Measurements from ENCODE around the gene AK5. TPM values are rescaled to one million over a fixed set of nuclear protein-coding genes. Genes with fewer than 3 reads are reported as not detected.

The AK5 gene
- total RNA-seq, 1 experiment from 2014 or later: 0.35 TPM

DNA sequence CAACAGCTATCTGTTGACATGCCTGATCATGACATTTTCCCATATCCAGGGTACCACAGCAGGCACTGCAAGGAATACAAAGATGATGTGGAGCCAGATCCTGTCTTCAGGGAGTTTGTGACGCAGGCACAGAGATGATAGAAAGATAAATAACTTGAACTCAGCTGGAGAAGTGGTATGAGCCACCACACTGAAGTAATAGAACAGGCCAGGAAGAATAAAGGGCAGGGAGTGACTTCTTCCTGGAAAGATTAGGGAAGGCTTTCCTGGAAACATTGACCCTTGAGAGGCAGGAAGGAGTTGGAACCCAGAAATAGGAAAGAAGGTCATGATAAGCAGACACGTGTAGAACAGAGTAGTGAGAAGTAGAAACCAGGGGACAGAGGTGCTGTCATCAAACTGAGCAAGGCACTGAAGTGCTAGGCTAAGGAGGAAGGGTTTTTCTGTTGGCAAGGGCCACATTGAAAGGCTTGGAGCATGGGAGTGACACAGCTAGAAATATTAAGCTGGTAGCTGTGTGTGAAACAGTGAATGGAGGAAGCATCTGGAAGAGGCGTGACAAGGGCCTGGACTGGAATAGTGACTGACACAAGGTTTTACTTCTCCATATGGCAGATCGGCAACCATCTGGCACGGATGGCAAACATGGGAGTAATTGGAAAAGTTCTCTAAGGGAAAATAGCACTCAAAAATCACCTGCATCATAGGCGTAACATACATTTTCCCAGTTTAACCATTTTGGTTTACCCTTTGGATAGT lies 68.4 kb downstream of the AK5 start:
- DNase-seq: no peak
- no peak overlapping the region for H3K4me3 ChIP-seq (ENCODE audit: insufficient read depth, low read depth, low read length)
- H3K36me3 ChIP-seq (replicated peaks; ENCODE audit: control insufficient read depth, insufficient read depth, low read length): no peaks in the 10 kb centered on the region
- H3K27me3 ChIP-seq (ENCODE audit: control insufficient read depth, insufficient read depth, low read length): no peaks in the 10 kb centered on the region

DNA sequence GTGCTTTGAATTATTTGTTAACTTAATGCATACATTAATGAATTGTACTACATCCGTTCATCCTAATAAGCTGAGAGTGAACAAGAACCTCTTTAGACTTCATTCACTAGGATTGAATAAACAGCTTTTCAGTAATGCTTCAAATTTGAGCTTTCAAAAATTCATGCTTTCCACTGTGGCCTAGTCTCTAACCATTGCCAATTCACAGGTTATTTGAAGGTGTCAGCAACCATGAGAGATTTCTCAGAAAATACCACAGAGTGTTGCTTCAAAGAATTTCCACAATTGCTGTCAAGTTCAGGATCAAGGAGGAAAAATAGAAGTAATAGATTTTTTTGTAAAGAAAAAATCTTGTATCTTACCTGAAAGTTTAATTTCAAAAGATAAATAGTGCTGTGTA lies 72.7 kb downstream of the AK5 start:
- Histone ChIP-seq H3K4me3 (ENCODE audit: insufficient read depth, low read depth, low read length) (no peak overlapping the region), H3K27me3 (ENCODE audit: control insufficient read depth, insufficient read depth, low read length) (no peaks in the 10 kb centered on the region), H3K36me3 (replicated peaks; ENCODE audit: control insufficient read depth, insufficient read depth, low read length) (no peaks in the 10 kb centered on the region)
- no peak for DNase-seq

DNA sequence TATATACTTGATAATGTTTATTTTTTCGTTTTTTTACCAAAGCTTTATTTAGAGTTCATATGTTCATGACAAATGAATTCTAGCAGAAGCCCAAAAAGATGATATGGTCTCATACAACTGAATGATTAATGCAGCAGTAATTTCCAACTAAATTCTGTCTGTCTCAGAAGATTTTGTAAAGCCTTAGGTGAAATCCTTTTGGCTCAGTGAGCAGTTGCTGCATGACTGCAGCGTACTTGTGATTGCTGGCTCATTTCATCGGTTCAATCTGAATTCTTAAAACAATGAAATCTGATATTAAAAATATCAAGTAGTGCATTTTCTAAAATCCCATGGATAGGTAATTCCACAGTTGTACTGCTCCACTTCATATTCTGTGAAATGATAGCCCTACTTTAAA lies 73.2 kb downstream of the AK5 start:
- H3K4me3 ChIP-seq (ENCODE audit: insufficient read depth, low read depth, low read length): no peak overlapping the region
- DNase-seq: no peak
- no peaks in the 10 kb centered on the region for H3K27me3 ChIP-seq (ENCODE audit: control insufficient read depth, insufficient read depth, low read length)
- H3K36me3 ChIP-seq (replicated peaks; ENCODE audit: control insufficient read depth, insufficient read depth, low read length): no peaks in the 10 kb centered on the region

DNA sequence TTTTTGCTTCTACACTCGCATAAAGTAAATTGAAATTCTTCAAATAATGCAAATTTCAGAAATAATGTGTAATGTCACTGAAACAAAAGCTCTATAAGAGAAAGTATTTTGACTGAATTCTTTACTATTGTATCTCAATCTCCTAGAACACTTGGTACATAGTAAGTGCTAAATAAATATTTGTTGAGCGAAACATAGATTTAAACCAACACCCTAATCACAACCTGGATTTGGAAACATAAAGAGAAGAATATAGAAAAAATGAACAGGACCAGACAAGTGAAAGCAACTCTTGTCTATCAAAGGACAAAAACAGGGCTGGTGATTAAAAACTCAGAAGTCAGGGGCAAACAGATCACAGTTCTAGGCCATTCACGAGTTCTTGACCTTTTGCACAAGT lies 74.3 kb downstream of the AK5 start:
- no peak overlapping the region for H3K4me3 ChIP-seq (ENCODE audit: insufficient read depth, low read depth, low read length)
- no peaks in the 10 kb centered on the region for H3K36me3 ChIP-seq (replicated peaks; ENCODE audit: control insufficient read depth, insufficient read depth, low read length)
- no peak for DNase-seq
- H3K27me3 ChIP-seq (ENCODE audit: control insufficient read depth, insufficient read depth, low read length): no peaks in the 10 kb centered on the region

DNA sequence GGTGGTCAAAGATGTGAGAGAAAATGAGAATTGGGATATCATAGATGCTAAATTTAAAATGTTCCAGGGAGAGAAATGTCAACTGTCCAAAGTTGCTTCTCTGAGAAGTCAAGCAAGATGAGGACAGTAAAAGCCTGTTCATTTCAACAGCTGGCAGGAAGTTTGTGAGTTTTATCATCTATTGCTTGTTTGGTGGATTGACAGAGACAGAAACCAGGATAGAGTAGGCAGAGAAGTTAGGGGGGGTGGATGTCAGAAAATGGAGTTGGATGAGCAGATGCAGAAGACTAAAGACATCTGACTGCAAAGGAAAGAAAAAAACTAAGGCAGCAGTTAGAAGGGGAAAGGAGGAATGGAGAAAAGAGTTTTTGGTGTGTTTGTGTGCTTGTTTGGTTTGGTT lies 78.4 kb downstream of the AK5 start:
- DNase-seq: no peak
- Histone ChIP-seq H3K27me3 (ENCODE audit: control insufficient read depth, insufficient read depth, low read length) (no peaks in the 10 kb centered on the region), H3K36me3 (replicated peaks; ENCODE audit: control insufficient read depth, insufficient read depth, low read length) (no peaks in the 10 kb centered on the region), H3K4me3 (ENCODE audit: insufficient read depth, low read depth, low read length) (no peak overlapping the region)

DNA sequence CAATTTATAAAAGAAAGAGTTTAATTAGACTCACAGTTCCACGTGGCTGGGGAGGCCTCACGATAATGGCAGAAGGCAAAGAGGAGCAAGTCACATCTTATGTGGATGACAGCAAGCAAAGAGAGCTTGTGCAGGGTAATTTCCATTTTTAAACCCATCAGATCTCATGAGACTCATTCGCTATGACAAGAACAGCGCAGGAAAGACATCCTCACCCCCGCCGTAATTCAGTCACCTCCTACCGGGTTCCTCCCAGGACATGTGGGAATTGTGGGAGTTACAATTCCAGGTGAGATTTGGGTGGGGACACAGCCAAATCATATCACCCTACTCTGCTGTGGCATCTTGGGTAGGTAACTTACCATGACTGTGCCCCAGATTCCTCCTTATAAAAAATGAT lies 79.8 kb downstream of the AK5 start:
- no peak overlapping the region for H3K4me3 ChIP-seq (ENCODE audit: insufficient read depth, low read depth, low read length)

DNA sequence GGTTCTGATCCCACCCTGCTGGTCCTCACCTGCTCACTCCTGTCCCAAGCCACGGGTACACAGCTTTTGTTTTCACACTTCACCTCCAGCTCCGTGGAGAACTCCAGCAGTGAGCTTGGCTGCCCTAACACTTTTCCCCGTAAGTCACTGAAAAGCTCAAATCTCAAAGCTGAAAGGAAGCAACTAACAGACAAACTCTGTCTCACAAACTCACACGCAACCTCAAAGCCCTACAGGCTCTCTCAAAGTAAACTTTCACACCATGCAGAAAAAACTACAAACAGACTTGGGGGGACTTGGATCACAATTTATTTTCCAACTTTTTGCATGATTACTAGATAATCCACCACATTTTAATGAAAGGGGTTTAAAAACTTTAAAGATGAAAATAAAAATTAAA lies 88.3 kb downstream of the AK5 start:
- DNase-seq: no peak
- Histone ChIP-seq H3K4me3 (ENCODE audit: insufficient read depth, low read depth, low read length) (no peak overlapping the region), H3K36me3 (replicated peaks; ENCODE audit: control insufficient read depth, insufficient read depth, low read length) (no peaks in the 10 kb centered on the region), H3K27me3 (ENCODE audit: control insufficient read depth, insufficient read depth, low read length) (no peaks in the 10 kb centered on the region)

More for the DNA sequence above, 79.8 kb downstream of the AK5 start:
- DNase-seq: no peak
- Histone ChIP-seq H3K27me3 (ENCODE audit: control insufficient read depth, insufficient read depth, low read length) (no peaks in the 10 kb centered on the region), H3K36me3 (replicated peaks; ENCODE audit: control insufficient read depth, insufficient read depth, low read length) (no peaks in the 10 kb centered on the region)

DNA sequence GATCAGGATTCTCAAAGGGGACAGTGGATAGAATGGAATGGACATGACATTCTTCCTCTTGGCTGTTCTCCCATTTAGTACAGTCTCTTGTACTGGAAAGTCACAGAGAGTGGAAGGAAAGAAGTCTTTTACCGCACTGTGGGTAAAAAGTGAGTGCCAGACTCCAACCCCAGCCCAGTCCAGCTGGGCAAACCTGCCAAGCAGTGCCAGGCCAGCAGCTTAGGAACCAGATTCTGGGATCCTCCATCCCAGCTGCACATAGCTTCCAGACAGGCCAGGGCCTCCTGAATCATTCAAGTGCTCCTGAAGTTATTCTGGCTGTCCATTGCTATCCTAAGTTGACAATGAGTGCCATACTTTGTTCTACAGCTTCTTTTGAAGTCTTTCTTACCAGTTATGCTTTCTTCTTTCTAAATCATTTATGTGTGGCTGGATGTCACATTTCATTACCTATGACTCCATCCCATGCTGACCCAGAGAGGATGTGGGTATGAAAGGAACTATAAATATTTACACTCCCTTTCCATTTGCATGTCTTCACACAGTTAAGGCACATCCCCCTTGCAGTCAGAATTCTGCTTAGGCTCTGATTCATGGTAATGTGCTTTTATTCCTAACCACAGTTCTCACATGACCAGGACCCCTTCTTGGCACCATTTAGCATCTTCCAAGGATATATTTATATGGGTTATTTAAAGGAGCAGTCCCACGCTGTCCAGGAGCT lies 88.9 kb downstream of the AK5 start:
- Histone ChIP-seq H3K27me3 (ENCODE audit: control insufficient read depth, insufficient read depth, low read length) (no peaks in the 10 kb centered on the region), H3K4me3 (ENCODE audit: insufficient read depth, low read depth, low read length) (no peak overlapping the region), H3K36me3 (replicated peaks; ENCODE audit: control insufficient read depth, insufficient read depth, low read length) (no peaks in the 10 kb centered on the region)
- no peak for DNase-seq

DNA sequence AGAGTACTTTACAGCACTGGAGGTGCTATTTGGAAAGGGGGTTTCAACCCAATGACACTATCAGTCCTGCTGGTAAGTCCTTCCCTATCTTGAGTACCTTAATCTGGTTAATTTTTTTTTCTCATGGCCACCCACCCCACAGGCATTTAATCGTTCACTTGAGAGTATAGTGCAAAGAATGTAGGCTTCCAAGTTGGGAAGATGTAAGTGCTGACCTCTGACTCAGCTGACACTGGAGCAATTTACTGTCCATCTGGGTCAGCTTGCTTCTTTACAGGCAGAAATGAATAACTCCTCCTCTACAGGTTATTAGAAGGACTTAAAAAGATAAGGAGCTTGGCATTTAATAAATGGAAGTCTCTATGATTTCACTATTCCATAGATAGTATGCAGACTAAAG lies 89.6 kb downstream of the AK5 start:
- Histone ChIP-seq H3K4me3 (ENCODE audit: insufficient read depth, low read depth, low read length) (no peak overlapping the region), H3K27me3 (ENCODE audit: control insufficient read depth, insufficient read depth, low read length) (no peaks in the 10 kb centered on the region), H3K36me3 (replicated peaks; ENCODE audit: control insufficient read depth, insufficient read depth, low read length) (no peaks in the 10 kb centered on the region)
- DNase-seq: no peak

DNA sequence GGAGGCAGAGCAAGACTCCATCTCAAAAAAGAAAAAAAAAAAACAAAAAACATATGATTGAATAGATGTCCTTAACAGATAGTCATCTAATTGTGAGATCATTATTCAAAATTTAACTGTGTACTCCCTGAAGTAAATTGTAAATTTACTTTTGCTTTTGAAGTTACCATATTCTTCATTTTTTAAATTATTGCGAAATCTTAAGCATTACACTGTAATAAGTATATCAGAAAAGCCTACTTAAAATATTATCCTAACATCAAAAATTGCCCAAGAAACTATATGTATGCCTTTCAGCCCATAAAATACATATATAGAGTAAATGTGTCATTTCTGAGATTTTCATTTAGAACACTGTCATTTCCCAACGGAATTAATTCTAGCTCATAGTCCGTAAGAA lies 91.9 kb downstream of the AK5 start:
- DNase-seq: no peak
- Histone ChIP-seq H3K27me3 (ENCODE audit: control insufficient read depth, insufficient read depth, low read length) (no peaks in the 10 kb centered on the region), H3K4me3 (ENCODE audit: insufficient read depth, low read depth, low read length) (no peak overlapping the region), H3K36me3 (replicated peaks; ENCODE audit: control insufficient read depth, insufficient read depth, low read length) (no peaks in the 10 kb centered on the region)

DNA sequence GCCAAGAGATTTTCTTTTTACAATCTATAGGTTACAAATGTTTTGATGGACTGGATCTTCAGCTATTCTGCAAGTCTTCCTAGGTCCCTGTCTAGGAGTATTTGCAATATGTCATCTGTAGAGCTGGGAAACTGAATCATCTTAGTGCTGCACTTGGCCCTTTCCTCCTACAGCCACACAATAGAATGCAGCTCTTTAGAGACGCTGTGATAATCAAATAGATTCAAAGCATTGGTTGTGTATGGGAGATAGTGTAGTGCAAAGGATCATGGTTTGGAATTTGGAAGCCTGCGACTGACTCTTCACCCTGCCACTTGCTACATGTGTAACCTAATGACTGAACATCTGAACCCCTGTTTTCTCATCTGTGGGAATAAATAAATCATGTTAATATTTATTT lies 93.7 kb downstream of the AK5 start:
- Histone ChIP-seq H3K36me3 (replicated peaks; ENCODE audit: control insufficient read depth, insufficient read depth, low read length) (no peaks in the 10 kb centered on the region), H3K27me3 (ENCODE audit: control insufficient read depth, insufficient read depth, low read length) (no peaks in the 10 kb centered on the region), H3K4me3 (ENCODE audit: insufficient read depth, low read depth, low read length) (no peak overlapping the region)
- no peak for DNase-seq

DNA sequence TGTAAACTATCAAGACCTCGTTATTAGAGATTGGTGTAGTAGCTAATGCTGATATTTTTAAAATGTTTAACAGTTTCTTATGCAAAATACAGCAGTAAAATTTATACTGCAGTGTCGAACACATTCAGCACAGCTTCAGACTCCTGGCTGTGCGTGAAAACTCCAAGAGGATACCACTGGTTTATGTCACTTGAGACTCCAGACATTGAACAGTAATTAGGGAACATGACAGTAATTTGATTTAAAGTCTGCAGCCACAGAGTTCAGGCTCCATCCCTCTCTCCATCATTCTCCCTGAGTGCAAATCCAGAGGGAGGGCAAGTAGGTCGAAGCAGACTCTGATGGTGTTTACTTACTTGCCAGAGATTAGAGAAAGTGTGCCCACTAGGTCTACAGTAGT lies 94.2 kb downstream of the AK5 start:
- no peaks in the 10 kb centered on the region for H3K36me3 ChIP-seq (replicated peaks; ENCODE audit: control insufficient read depth, insufficient read depth, low read length)
- DNase-seq: no peak
- H3K4me3 ChIP-seq (ENCODE audit: insufficient read depth, low read depth, low read length): no peak overlapping the region
- H3K27me3 ChIP-seq (ENCODE audit: control insufficient read depth, insufficient read depth, low read length): no peaks in the 10 kb centered on the region

DNA sequence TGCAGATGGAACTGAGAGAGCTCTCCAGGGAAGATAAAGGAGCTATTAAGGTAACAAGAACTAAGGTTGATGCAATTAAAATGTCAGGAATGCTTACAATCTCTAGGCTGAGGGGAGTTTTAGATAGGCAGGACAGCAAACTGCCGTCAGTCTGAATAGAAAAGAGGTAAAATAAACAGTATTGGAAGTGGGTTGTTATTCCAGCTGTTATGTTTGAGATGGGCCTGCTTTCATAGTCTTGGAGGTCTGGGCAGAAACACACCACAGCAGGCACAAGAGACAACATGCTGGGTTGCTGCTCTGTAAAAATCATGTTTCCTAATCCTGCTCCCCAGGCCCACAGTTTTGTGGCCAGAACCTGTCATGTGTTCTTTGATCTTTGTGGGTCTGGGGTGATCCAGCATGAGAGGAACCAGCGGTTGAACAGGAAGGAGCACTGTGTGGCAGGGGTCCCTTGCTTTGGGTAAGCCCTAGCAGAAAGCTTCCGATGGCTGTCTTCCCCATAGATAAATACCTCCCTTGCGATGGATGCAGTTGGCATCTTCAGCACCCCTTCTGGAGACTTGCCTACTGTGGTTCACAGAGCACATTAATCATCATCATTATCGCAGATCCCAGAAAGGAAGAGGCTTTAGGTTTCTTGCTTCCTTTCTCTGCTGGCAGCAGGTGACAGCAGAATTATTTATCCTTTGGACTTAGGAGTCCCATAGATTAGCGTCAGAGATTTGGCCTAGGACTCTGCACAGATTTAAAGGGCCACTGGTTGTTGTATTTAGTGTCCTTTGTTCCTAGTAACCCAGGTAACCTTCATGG lies 97.1 kb downstream of the AK5 start:
- H3K36me3 ChIP-seq (replicated peaks; ENCODE audit: control insufficient read depth, insufficient read depth, low read length): no peaks in the 10 kb centered on the region
- no peaks in the 10 kb centered on the region for H3K27me3 ChIP-seq (ENCODE audit: control insufficient read depth, insufficient read depth, low read length)
- no peak overlapping the region for H3K4me3 ChIP-seq (ENCODE audit: insufficient read depth, low read depth, low read length)
- DNase-seq: no peak

DNA sequence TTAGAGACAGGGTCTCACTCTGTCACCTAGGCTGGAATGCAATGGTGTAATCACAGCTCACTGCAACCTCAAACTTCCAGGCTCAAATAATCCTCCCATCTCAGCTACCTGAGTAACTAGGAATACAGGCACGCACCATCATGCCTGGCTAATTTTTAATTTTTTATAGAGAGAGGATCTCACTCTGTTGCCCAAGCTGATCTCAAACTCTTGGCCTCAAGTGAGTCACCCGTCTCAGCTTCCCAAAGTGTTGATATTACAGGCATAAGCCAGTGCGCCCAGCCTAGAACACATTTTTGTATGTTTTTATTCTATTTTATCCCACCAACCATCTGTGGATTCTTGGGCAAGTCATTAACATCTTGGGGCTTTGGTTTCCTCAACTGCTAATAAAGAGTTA lies 100.5 kb downstream of the AK5 start:
- DNase-seq: no peak
- H3K36me3 ChIP-seq (replicated peaks; ENCODE audit: control insufficient read depth, insufficient read depth, low read length): no peaks in the 10 kb centered on the region
- H3K27me3 ChIP-seq (ENCODE audit: control insufficient read depth, insufficient read depth, low read length): no peaks in the 10 kb centered on the region
- H3K4me3 ChIP-seq (ENCODE audit: insufficient read depth, low read depth, low read length): no peak overlapping the region

DNA sequence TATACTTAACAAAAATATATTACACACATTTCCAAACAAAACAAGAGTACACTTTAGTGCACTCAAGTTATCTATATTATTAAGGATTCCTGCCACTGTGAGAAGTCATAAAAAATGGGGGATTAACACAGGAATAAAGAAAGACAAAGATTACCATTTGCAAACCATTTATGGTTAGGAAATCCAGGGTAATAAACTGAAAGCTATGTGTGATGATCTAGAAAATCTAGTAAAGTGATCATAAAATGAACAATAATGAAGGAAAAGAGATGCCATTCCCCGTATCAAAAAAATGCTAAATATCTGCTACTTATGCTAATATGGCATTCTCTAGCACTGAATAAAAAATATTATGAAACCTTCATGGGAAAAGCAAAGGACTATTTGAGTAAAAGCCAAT lies 101.4 kb downstream of the AK5 start:
- DNase-seq: no peak
- Histone ChIP-seq H3K36me3 (replicated peaks; ENCODE audit: control insufficient read depth, insufficient read depth, low read length) (no peaks in the 10 kb centered on the region), H3K4me3 (ENCODE audit: insufficient read depth, low read depth, low read length) (no peak overlapping the region), H3K27me3 (ENCODE audit: control insufficient read depth, insufficient read depth, low read length) (no peaks in the 10 kb centered on the region)

Measured in H7 (cell line).